Measurements from ENCODE around the gene IFNGR1.

Gene IFNGR1

GRCh38 chr6:137224799-137225198 is 5.6 kb upstream of the IFNGR1 start:
- Histone ChIP-seq H3K27ac (ENCODE audit: low read length) (no peak overlapping the region), H3K27me3 (ENCODE audit: insufficient read depth, low read length, poor library complexity) (no peaks in the 10 kb centered on the region), H3K4me3 (ENCODE audit: low read depth in 1 of 2, low read length in 2 of 2) (no peak overlapping the region), H3K36me3 (ENCODE audit: insufficient read depth, low read length) (no peaks in the 10 kb centered on the region), H3K9ac (ENCODE audit: low read depth, low read length) (no peak overlapping the region), H3K9me3 (ENCODE audit: insufficient read depth, low read length, severe bottlenecking) (no peaks in the 10 kb centered on the region), H3K79me2 (ENCODE audit: insufficient read depth, low read length) (no peaks in the 10 kb centered on the region), H3K4me2 (ENCODE audit: insufficient read depth, low read length) (no peak overlapping the region), H4K20me1 (ENCODE audit: insufficient read depth, low read length) (no peaks in the 10 kb centered on the region), H2AFZ (ENCODE audit: low read depth, low read length) (no peak overlapping the region), H3K4me1 (ENCODE audit: insufficient read depth, low read length) (peaks cover 23% of the 10 kb centered on the region)
- ATAC-seq (ENCODE audit: insufficient read depth, low read depth) (peak; percentile 47; the same call in 2 of the 3 replicates), DNase-seq (no peak)
- TF ChIP-seq EZH2 (IDR thresholded peaks at IDR 0.05; ENCODE audit: borderline replicate concordance, low read depth, low read length, severe bottlenecking) (no peak), CTCF (IDR thresholded peaks at IDR 0.05; ENCODE audit: borderline replicate concordance, extremely low read depth, low read length, poor library complexity, severe bottlenecking) (no peak)

GRCh38 chr6:137223370-137224131 is 4.4 kb upstream of the IFNGR1 start:
- no peak for TF ChIP-seq CTCF (IDR thresholded peaks at IDR 0.05; ENCODE audit: borderline replicate concordance, extremely low read depth, low read length, poor library complexity, severe bottlenecking)
- no peak for TF ChIP-seq EZH2 (IDR thresholded peaks at IDR 0.05; ENCODE audit: borderline replicate concordance, low read depth, low read length, severe bottlenecking)
- Histone ChIP-seq H3K27me3 (ENCODE audit: insufficient read depth, low read length, poor library complexity) (no peaks in the 10 kb centered on the region), H3K36me3 (ENCODE audit: insufficient read depth, low read length) (no peaks in the 10 kb centered on the region), H4K20me1 (ENCODE audit: insufficient read depth, low read length) (no peaks in the 10 kb centered on the region), H3K4me2 (ENCODE audit: insufficient read depth, low read length) (no peak overlapping the region), H3K4me3 (ENCODE audit: low read depth in 1 of 2, low read length in 2 of 2) (no peak overlapping the region), H3K9me3 (ENCODE audit: insufficient read depth, low read length, severe bottlenecking) (no peaks in the 10 kb centered on the region), H3K9ac (ENCODE audit: low read depth, low read length) (no peak overlapping the region), H3K79me2 (ENCODE audit: insufficient read depth, low read length) (peaks cover 6% of the 10 kb centered on the region), H2AFZ (ENCODE audit: low read depth, low read length) (0 out of 2 replicates have a peak overlapping the region, but pooled peaks have one; percentile 19), H3K4me1 (ENCODE audit: insufficient read depth, low read length) (peaks cover 20% of the 10 kb centered on the region), H3K27ac (ENCODE audit: low read length) (peak overlapping the region; percentile 20; the same call in 1 of the 2 replicates)
- ATAC-seq (ENCODE audit: insufficient read depth, low read depth) (no peak), DNase-seq (no peak)

GRCh38 chr6:137222381-137222780 is 3.2 kb upstream of the IFNGR1 start:
- TF ChIP-seq EZH2 (IDR thresholded peaks at IDR 0.05; ENCODE audit: borderline replicate concordance, low read depth, low read length, severe bottlenecking) (no peak), CTCF (IDR thresholded peaks at IDR 0.05; ENCODE audit: borderline replicate concordance, extremely low read depth, low read length, poor library complexity, severe bottlenecking) (no peak)
- Histone ChIP-seq H3K79me2 (ENCODE audit: insufficient read depth, low read length) (peaks cover 18% of the 10 kb centered on the region), H2AFZ (ENCODE audit: low read depth, low read length) (no peak overlapping the region), H3K27ac (ENCODE audit: low read length) (no peak overlapping the region), H3K4me2 (ENCODE audit: insufficient read depth, low read length) (no peak overlapping the region), H3K36me3 (ENCODE audit: insufficient read depth, low read length) (no peaks in the 10 kb centered on the region), H3K4me3 (ENCODE audit: low read depth in 1 of 2, low read length in 2 of 2) (no peak overlapping the region), H3K9ac (ENCODE audit: low read depth, low read length) (no peak overlapping the region), H4K20me1 (ENCODE audit: insufficient read depth, low read length) (peaks cover 6% of the 10 kb centered on the region; the same call in 1 of the 2 replicates), H3K27me3 (ENCODE audit: insufficient read depth, low read length, poor library complexity) (no peaks in the 10 kb centered on the region), H3K9me3 (ENCODE audit: insufficient read depth, low read length, severe bottlenecking) (no peaks in the 10 kb centered on the region), H3K4me1 (ENCODE audit: insufficient read depth, low read length) (peaks cover 31% of the 10 kb centered on the region)
- ATAC-seq (ENCODE audit: insufficient read depth, low read depth) (no peak), DNase-seq (no peak)

Data from DND-41 (cell line).